GM19240 (cell line): Measurements from ENCODE around the gene WDR1.

Experiments
- DNase-seq: peaks from one replicate; pipeline ENCODE4 v3.0.0; 2011; ENCODE audit warnings: low spot score; ENCODE audit not compliant: insufficient read length

Gene WDR1

DNA sequence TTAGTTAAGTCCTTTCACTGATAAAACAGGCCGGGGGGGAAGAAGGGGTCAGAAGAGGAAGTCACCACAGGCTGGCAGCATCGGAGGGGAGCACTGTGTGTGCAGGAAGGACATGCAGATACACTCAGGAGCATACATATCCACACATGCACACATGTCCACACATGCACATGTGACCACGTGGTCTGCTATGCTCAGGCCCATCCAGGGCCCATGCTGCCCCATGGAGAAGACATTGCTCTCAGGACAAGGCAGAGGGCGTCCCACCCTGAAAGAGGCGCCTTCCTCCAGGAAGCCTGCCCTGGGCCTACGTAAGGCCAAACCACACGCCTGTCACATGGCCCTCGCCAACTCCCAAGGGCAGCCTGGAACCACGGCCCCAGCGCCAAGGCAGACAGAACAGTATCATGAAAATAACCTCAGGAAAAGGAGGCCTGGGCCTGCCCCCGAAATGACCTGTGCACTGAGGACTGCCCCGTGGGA lies 15.8 kb downstream of the WDR1 start:
- no peak for DNase-seq

GRCh38 chr4:10099499-10100325 lies 16.9 kb downstream of the WDR1 start:
- DNase-seq, result no peak

- no peak for DNase-seq
Measured at GRCh38 chr4:10098780-10099160, 17.8 kb downstream of the WDR1 start.

GRCh38 chr4:10097906-10098779 lies 18.5 kb downstream of the WDR1 start:
- no peak for DNase-seq

GRCh38 chr4:10096978-10097335 lies 19.6 kb downstream of the WDR1 start:
- DNase-seq, result no peak

DNA sequence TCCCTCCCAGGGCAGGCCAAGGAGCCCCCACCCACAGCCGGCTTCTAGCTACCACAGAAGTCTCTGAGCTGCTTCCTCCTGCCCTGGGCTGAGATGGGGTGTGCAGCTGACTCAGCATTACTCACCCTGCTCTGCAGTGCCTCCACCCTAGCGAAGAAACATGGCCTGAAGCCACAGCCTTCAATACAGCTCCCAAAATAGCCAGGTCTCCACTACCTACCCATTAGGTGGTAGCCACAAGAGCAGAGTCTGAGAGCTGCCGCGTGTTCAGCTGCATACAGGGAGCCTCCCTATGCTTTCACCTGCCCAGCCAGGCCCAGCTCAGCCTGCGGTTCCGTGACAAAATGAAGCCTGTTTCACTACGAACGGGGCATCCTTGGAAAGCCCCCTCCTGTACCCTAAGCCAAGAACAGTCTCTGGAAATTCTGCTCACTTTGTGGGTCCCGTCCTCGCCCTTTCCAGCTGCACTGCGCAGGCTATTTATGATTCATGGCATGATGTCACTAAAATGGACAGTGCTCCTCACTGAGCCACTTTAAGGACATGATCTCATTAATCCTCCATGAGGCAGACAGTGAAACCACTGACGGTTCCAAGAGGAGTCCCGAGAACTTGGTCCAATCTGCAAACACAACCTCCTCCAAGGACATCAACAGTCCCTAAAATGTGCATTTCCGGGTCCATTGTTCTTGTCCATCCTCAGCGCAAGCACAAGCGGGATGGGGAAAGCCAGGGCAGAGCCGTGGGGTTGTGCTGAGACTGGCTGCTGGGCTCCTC lies 20.2 kb downstream of the WDR1 start:
- DNase-seq, result peak; percentile 77

DNA sequence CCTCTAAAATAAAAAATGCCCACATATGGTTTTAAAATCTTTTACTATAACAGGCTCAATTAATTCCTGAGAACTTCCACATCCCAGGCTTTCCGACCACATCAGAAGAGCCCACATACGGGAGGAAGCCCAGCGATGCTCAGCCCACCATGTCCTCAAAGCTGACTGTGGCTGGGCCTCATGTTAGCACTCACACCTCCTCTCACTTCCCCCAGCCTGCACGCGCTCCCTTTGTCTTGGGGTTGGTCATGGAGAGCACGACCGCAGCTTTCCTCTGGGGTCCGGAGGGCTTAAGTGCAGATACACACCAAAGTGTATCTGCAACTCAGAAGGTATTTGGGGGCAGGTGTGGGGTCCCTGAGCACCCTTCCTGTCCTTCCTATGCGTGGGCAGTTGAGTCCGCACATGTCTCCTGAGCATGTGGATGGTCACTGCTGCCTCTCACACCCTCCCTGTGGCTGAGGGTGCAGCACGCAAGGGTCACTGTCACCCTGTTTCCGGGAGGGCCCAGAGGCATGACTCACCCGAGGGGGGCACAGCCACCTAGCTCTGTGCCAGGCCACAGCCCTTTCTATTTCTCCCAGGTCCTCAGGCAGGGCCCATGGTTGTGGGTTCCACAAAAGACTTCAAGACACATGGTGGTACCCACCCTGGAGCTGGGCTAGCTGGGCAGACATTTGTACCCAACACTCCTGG lies 21.2 kb downstream of the WDR1 start:
- DNase-seq, result no peak

- DNase-seq, result no peak
Measured at GRCh38 chr4:10094841-10095240, 21.8 kb downstream of the WDR1 start.

DNA sequence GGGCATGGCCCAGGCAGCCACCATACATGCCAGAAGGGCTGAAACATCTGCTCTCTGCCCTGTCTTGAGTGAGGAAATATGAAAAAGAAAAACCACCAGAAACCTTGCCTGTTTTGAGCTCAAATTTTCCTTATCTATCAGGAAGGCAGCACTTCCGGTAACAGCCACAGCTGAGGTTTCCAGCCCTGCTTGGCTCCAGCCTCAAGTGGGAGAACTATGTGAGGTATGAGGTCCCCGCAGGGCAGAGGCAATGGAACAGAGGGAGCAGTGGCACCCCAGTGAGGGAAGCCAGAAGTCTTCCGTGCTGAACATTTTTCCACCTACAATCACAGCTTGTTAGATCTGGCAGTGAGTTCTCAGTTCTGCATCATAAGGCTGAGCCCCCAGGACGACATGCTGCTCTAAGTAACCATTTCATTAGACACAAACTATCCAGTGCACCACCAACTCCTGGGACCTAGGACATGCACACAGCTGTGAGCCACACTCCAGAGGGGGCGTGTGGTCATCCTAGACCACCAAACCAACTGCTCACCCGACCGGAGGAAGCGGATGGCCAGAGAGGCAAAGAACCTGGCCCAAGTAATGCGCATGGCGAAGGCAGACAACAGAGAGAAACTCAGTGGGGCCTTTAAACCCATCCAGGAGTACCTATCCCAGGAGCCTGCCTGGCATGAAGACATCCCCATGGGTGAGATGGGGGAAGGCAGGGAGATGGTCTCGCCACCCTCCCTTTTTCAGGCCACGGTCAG lies 22.6 kb downstream of the WDR1 start:
- no peak for DNase-seq

- DNase-seq, result no peak
Measured at GRCh38 chr4:10093271-10093621, 23.4 kb downstream of the WDR1 start.

DNA sequence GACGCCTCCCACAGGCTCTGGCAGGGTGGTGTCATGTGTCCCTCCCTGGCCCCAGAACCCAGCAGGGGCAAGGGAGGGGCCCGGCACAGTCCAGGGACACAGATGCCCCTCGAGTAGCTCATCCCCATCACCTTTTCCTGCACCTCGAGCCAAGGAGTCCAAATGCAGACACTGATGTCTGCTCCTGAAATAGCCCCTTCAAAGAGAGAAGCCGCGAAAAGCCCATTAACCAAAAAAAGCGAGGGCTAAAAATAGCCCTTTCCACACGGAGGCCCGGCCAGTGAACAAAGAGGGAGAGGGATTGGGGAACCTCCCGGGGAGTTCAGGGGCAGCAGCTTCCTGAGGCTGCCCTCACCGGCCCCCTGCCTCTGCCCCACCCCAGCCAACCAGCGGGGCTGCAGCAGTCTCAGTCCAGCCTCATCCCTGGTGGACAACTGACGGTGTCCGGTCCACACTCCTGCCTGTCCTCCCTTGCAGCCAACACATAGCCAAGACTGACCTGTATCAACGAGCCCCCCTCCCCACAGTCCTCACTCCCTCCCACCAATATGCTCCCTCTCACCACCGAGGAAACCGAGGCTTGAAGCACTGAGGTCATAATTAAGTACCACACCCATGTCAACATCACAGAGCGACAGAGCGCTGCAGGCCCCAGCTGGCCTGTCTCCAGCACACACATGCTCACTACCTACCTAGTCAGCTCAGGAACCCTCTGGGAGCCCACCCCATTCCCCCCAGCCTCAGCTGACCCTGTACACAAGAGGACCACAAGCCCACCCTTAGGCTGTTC lies 23.9 kb downstream of the WDR1 start:
- no peak for DNase-seq

GRCh38 chr4:10091531-10092181 lies 24.9 kb downstream of the WDR1 start:
- DNase-seq, result no peak

DNA sequence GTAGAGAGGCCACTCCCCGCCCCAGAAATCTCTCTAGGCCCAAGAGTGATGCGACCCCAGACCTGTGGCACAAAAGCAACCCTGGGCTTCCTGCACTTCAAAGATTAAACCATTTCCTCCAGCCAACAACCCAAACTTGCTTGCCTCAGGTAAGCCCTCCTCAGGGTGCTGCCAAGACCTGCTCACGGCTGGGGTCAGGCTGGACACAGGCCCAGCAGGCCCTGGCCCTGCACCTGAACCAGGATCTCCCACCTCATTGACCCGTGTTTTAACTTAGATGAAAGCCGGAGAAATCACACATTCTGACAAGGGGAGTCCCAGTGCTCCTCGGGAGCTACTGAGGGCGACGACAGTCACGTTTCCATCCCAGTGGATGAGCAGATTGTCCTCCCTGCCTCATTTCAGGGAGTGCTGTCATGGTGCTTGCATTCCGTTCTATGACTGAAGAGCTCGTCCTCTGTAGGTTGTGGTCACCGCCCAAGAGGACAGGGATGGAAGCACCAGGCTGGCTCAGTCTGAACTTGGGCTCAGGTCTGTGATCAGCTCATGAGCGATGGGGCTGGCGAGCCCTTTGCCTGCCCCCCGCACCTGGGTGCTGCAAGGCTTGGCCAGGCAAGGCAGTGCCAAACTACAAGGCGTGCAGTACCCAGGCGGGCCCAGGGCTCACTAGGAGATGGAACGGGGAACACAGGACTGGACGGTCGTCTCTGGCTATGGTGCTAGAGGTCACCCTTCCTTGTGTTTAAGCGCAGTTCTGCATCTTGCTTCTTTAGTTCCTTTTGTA lies 25.9 kb downstream of the WDR1 start:
- DNase-seq, result no peak

DNA sequence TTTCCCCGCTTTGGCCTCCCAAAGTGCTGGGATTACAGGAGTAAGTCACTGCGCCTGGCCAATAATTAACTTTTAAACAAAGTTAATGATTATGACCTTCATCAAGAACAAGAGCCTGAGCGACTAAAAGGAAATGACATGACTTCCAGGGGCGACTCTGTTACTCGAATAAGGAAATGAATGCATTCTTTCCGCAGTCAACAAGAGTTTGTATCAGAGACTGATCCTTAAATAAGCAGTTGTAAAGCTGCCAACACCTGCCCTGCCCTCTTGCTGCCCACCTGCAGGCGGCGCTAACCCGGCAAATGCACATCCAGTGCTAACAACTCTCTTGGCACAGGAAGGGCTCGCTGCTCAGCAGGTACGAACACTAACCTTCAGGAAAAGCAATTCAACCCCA lies 27.3 kb downstream of the WDR1 start:
- no peak for DNase-seq

DNA sequence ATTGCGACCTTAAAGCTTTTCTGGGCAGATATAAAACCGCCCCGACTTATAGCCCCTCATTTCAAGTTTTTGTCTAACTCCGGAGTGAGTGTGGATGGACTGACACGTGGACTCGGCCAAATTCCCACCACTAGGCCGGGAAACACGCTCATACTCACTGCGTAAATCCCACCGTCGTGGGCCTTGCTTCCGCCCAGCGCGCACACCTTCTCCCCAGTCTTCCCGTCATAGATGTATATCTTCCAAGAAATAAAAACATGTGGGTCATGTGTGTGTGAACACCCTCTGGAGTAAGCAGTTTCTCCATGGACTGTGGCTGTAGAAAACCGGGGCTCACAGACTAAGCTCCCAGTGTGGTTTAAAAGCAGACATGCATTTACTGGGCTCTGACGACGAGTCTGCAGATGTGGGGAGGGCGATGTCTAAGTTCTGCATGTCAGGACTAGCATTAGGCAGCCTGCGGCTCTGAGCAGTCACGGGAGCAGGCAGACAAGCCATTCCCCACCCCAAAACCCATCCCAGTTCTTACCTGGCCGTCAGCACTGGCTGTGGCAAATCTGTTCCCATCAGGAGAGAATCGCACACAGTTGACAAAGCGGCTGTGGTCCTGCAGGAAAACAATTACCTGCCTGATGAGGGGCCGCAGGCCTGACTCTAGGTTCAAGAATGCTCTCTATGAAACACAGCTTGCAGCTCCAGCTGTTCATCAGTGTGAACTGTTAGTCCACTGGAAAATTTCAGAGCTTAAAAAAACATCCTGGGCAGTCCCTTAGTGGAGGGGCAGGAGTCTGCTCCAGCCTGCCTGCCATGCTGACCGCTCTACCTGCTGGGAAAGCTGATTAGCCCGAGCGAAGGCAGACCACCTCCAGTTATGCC lies 28.2 kb downstream of the WDR1 start:
- DNase-seq, result no peak

DNA sequence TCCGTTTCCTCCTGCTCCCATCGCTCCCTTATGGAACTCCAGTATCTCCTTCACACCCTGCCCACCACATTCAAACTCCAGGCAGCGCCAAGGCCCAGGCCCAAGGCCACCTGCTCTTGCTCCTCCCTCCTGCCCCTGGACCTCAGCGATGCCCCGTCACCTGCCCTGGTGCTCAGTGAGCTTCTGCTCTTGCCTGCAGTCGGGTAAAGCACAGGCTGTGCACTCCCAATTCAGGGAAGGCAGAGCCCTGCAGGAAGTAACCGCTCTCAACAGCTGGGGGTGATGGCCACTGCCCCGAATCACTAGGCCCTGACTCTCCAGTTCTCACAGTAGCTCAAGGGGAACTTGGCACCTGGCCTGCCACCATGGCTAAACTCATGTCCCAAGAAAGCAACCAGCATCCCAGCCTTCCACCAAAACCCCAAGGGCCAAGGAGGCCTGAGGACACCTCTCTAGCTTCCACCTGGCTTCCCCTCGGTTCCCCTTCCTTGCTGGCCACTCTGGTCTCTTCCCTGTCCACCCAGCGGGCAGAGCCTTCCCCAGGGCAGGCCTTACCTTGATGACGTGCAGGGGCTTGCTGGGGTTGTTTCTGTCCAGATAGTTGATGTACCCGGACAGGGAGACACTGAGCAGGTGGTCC lies 29.3 kb downstream of the WDR1 start:
- DNase-seq, result no peak
